ENCODE results near the gene SHROOM4.

SHROOM4 gene

GRCh38 chrX:50780144-50780543 lies 33.9 kb downstream of the SHROOM4 start:
- TF ChIP-seq, protein P1, sequence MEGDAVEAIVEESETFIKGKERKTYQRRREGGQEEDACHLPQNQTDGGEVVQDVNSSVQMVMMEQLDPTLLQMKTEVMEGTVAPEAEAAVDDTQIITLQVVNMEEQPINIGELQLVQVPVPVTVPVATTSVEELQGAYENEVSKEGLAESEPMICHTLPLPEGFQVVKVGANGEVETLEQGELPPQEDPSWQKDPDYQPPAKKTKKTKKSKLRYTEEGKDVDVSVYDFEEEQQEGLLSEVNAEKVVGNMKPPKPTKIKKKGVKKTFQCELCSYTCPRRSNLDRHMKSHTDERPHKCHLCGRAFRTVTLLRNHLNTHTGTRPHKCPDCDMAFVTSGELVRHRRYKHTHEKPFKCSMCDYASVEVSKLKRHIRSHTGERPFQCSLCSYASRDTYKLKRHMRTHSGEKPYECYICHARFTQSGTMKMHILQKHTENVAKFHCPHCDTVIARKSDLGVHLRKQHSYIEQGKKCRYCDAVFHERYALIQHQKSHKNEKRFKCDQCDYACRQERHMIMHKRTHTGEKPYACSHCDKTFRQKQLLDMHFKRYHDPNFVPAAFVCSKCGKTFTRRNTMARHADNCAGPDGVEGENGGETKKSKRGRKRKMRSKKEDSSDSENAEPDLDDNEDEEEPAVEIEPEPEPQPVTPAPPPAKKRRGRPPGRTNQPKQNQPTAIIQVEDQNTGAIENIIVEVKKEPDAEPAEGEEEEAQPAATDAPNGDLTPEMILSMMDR (IDR thresholded peaks at IDR 0.05; ENCODE audit: borderline replicate concordance, insufficient read depth, low read depth, low read length), result no peak
- no peak overlapping the region for H3K4me3 ChIP-seq (ENCODE audit: low read depth, low read length)

DNA sequence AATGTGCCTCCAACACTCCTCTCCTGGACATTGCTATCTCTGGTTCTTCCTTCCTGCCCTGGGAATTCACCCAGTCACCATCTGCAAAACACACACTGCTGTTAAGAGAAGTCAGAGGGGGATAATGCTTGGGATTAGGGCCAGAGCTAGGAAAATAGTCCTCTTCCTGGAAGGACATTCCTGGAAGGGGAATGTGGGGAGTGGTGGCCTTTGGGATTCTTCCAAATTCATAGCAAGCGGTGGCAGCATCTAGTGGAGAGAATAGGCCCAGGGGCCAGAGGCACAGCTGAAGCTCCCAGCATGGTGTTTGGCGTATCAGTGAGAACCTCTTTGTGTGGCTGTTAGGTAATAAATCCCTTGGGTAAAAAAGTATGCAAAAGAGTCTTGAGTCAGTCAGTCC lies 34.3 kb downstream of the SHROOM4 start:
- TF ChIP-seq, protein P1 (IDR thresholded peaks at IDR 0.05; ENCODE audit: borderline replicate concordance, insufficient read depth, low read depth, low read length), result no peak
- no peak overlapping the region for H3K4me3 ChIP-seq (ENCODE audit: low read depth, low read length)

DNA sequence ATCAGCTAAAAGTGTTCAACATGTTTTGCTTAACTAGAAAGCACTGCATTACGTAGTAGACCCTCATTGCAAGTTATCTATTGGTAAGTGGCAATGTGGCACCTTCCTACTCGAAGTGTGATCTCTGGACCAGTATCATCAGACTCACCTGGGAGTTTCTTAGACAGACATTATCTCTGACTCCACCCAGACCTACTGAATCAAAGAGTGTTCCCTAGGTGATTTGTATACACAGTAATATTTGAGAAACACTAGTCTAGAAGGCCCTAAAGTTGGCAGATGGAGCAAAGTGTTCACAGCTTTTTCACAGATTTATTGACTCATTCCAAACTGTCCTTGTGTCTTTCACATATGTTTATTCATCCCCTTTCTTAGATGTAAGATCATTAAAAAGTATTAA lies 35.7 kb downstream of the SHROOM4 start:
- H3K4me3 ChIP-seq (ENCODE audit: low read depth, low read length), result no peak overlapping the region
- TF ChIP-seq, protein P1 (IDR thresholded peaks at IDR 0.05; ENCODE audit: borderline replicate concordance, insufficient read depth, low read depth, low read length), result no peak

DNA sequence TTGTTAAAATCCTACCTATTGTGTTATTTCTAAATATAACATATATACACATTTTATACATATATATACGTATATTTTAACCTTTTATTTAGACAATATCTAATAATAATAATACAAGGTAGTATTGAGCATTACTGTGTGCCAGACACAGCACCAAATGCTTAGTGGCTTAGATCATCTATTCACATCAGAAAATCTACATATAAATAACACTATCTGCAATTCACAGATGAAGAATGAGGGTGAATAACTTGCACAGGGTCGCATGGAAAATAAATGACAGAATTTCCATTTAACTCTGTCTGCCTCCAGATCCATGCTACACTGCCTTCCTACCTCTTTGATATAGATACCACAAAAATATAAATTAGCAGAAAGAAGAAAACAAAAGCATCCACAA lies 37.7 kb downstream of the SHROOM4 start:
- TF ChIP-seq, protein P1 (IDR thresholded peaks at IDR 0.05; ENCODE audit: borderline replicate concordance, insufficient read depth, low read depth, low read length), result no peak
- H3K4me3 ChIP-seq (ENCODE audit: low read depth, low read length), result no peak overlapping the region

GRCh38 chrX:50771382-50771781 lies 42.6 kb downstream of the SHROOM4 start:
- TF ChIP-seq, protein P1 (IDR thresholded peaks at IDR 0.05; ENCODE audit: borderline replicate concordance, insufficient read depth, low read depth, low read length), result no peak

DNA sequence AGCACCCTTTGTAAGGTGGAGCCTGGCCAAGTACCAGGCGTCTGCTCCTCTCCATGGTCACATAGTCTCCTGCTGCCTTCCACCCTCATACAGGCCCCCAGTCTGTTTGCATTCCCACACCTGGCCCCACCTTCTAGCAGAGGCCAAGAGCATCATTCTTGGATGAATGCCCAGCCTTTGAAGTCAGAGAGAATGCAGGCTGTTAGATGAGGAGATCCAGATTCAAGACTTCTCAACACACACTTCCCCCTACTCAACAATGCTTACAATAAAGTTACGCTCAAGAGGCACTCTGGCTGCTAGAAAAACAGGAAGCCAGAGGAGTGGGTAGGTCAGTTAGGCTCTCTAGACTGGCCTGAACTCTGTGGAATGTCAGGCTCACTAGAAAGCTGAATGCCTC lies 43.3 kb downstream of the SHROOM4 start:
- H3K4me3 ChIP-seq (ENCODE audit: low read depth, low read length), result no peak overlapping the region
- TF ChIP-seq, protein P1 (IDR thresholded peaks at IDR 0.05; ENCODE audit: borderline replicate concordance, insufficient read depth, low read depth, low read length), result no peak

More at GRCh38 chrX:50771382-50771781, 42.6 kb downstream of the SHROOM4 start:
- H3K4me3 ChIP-seq (ENCODE audit: low read depth, low read length), result no peak overlapping the region

GRCh38 chrX:50769389-50770063 lies 44.5 kb downstream of the SHROOM4 start:
- TF ChIP-seq, protein P1 (IDR thresholded peaks at IDR 0.05; ENCODE audit: borderline replicate concordance, insufficient read depth, low read depth, low read length), result no peak
- H3K4me3 ChIP-seq (ENCODE audit: low read depth, low read length), result no peak overlapping the region
